Mucosa of gallbladder (tissue), 1 donor: ENCODE data around the gene LDB2. TPM values are rescaled to one million over a fixed set of nuclear protein-coding genes. Genes with fewer than 3 reads are reported as not detected.

Experiments
- DNase-seq: peaks from one replicate; pipeline ENCODE4 v3.0.0-alpha.2; 2020; ENCODE audit warnings: low spot score
- total RNA-seq: library from RNA; stranded (reverse); gene quantifications from one replicate; pipeline ENCODE4 v1.2.1, GENCODE V29; 2021
- donor health status: DM: no; HTN: no; CAD: no.

LDB2 gene
- total RNA-seq, 1 donor from 2014 or later: 16.9 TPM

DNA sequence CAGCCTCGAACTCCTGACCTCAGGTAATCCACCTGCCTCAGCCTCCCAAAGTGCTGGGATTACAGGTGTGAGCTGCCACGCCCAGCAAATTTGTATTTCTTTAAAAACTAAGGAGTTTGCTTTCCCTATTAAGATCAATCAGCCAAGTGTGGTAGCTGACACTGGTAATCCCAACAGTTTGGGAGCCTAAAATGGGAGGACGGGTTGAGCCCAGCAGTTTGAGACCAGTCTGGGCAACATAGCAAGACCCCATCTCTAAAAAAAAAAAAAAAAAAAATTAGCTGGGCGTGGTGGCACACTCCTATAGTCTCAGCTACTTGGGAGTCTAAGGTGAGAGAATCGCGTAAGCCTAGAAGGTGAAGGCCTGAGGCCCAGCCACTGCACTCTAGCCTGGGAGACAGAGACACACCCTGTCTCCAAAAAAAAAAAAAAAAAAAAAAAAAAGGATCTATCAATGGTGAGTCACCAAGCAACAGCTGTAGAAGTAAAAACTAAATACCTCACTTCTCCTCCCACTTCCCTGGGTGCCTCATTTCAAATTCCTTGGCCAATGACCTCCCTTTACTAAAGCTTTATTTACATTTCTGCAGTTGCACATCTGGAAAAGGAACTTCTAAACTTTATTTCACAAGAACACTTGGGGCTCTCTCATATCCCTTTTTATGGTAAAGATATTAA lies 54.5 kb downstream of the LDB2 start:
- DNase-seq: no peak

- no peak for DNase-seq
Observed at GRCh38 chr4:16838226-16838875, 60.1 kb downstream of the LDB2 start.

- no peak for DNase-seq
Observed at GRCh38 chr4:16837475-16837874, 61.0 kb downstream of the LDB2 start.

GRCh38 chr4:16836324-16836723 lies 62.1 kb downstream of the LDB2 start:
- no peak for DNase-seq

DNA sequence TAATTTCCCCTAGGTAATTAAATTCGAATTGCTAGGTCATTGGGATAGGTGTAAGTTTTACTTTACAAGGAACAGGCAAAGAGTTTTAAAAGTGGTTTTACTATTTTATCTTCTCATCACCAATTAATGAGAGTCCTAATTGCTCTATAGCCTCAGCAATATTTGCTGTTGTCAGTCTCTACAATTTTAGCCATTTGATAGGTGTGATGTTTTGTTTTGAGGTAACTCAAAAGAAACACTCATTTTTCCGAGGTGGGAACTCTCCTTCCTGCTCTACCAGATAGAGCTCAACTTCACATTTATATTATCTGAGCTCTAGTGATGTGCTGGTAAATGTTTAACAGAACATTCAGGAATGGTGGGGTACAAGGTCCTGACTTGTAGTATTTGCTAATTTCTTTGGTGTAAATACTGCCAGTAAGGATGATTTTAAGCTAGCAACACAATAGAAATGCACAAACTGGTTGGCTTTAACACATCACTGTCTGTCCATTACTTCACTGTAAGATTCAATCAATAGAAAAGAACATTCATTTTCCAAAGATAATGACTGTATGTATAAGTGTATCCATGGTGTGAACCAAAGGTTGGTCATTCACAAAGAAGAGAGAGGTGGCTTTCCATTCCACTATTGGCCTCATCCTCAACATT lies 62.7 kb downstream of the LDB2 start:
- no peak for DNase-seq

DNA sequence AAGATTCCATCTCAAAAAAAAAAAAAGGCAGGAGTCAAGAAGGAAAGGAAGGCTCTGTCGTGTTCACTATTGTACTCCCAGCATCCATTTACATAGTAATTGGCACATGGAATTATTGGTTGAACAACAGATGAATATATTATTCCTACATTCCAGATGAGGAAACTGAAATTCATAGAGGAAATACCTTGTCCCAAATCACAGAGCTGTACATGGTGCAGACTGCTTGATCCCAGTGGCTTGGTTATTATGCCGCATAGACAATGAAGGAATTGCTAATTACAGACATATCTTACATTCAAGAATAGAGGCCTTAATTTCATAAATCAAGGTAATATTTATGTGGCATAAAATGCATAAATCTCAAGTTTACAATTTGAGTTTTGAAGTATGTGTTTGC lies 63.6 kb downstream of the LDB2 start:
- DNase-seq: no peak

DNA sequence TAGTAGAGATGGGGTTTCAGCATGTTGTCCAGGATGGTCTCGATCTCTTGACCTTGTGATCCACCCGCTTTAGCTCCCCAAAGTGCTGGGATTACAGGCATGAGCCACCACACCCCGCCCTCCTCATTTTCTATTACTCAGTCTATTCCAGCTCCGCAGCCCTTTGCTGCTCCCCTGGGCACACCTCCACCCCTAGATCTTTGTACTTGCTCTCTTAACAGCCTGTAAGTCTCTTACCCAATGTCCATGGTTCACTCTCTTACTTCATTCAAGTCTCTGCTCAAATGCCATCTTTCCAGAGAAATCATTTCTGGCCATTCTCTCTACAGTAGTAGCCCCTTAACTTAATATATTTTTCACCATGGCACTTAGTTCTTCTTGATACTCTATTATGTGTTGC lies 64.7 kb downstream of the LDB2 start:
- DNase-seq: no peak

DNA sequence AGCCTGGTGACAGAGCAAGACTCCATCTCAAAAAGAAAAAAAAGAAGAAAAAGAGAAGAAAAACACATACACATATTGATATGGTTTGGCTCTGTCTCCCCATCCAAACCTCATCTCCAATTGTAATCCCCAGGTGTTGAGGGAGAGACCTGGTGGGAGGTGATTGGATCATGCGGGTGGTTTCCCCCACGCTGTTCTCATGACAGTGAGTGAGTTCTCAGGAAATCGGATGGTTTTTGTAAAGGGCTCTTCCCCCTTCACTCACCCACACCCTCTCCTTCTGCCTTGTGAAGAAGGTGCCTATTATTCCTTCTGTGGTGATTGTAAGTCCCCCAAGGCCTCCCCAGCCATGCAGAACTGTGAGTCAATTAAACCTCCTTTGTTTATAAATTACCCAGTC lies 68.4 kb downstream of the LDB2 start:
- DNase-seq: no peak

DNA sequence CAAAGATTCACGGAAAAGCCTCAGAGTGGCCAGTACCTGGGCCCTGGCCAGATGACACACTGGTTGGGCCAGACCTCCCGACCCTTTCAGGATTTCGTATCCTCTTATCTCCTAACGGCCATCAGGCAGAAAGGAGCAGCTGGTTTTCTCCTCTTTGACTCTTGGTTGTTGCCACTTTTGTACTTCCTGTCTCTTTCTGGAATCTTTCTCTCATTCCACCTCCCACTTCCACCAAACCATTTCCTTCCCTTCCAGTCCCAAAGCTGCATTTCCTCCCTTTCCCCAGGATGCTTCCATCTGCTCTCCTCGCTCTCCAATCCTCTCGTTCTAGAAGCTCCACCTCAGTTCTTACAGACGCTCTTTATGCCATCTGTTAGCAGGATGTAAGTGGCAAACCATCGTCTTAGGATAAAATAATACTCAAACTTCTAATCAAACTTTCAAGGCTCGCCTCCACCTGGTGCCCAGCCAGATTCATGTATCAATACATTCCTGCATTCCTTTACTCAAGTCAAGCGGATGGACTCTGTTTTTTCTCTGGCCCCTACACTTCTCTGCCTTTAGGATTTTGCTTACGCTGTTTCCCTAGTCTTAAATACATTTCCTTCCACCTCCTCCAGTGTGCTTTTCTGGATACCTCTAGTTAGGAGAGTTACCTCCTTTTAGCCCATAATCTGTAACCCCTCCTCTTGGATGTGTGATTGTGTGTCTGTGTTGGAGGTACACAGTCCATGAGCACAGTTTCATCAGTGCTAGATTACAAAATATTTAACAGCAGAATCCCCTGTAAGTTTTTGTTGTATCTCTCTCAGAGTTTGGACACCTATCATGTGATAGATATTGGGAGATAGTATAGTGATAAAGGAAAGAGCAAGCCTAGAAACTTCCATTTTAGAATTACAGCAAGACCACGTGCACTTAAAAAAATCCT lies 70.4 kb downstream of the LDB2 start:
- DNase-seq: no peak

GRCh38 chr4:16827045-16827444 lies 71.4 kb downstream of the LDB2 start:
- no peak for DNase-seq

DNA sequence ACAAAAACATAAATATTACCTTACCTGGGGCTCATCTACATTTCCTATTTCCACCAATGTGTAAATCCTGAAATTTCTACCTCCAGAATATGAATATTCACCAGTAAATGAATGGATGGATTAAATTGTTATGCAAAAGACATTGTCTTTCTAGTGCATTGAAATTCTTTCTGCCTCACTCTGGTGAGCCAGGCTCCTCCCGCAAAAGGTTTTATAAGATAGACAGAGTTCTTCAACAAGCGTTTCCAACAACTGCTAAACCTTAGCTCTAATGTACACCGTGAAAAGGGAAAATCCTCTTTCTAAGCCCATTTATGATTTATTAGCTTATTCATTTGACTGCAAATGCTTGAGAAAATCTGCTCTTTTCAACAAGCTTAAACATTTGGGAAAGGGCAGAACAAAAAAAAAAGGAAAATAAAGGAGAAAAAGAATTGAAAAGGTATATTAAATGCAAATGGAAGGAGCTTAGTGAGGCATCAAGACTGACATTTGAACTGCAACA lies 72.0 kb downstream of the LDB2 start:
- DNase-seq: no peak

- DNase-seq: no peak
Observed at GRCh38 chr4:16824278-16824806, 74.1 kb downstream of the LDB2 start.

DNA sequence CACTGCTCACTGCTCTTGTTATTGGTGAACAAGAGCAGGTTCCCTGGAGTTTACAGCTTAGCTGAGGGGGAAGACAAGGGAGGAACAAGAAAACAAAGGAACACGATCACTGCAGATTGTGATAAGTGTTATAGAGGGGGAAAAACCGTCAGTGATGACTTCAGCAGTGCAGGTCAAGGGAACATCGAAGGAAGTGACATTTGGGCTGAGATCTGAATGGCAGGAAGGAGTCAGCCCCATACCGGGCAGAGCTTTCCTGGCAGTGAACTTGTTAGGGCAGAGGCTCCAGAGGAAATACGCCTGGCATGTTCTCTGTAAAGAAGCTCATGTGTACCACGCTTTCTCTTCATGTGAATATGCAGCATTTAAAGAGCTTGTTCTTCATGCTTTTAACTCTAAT lies 78.1 kb downstream of the LDB2 start:
- no peak for DNase-seq

GRCh38 chr4:16819652-16820051 lies 78.8 kb downstream of the LDB2 start:
- no peak for DNase-seq

DNA sequence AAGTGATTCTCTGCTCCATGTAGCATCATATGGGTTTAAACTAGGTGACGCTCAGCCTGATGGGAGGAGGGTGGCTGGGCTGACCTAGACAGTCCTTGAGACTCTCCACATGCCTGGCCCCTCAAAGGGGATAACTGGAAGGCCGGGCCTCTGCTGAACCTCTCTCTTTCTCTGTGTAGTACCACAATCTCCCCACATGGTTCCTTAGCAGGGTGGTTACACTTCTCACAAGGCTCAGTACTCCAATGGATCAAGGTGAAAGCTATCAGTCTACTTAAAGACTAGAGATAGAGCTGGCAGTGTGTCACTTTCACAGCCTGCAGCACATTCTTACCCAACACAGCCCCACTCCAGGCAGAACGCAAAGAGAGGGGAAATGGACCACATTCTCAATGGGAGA lies 80.4 kb downstream of the LDB2 start:
- DNase-seq: no peak

GRCh38 chr4:16817286-16817685 lies 81.2 kb downstream of the LDB2 start:
- no peak for DNase-seq

- DNase-seq: no peak
Observed at GRCh38 chr4:16814361-16814760, 84.1 kb downstream of the LDB2 start.

DNA sequence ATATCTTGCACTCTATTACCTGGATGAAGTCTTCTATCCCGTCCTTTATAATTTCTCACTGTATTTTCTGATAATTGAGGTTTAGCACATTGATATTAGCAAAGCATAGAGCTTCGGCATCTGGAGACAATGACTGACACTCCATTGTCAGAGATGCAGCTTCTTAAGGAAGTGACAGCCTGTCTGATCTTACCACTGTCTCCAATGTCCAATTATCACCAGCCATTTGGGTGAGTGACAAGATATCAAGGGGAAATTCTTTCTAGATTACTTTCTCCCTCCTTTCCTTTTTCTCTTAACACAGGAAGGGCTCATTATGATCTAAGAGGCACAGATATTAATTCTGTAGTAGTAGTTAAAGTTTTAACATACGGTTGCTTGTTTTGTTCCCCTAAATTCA lies 86.4 kb downstream of the LDB2 start:
- DNase-seq: no peak

DNA sequence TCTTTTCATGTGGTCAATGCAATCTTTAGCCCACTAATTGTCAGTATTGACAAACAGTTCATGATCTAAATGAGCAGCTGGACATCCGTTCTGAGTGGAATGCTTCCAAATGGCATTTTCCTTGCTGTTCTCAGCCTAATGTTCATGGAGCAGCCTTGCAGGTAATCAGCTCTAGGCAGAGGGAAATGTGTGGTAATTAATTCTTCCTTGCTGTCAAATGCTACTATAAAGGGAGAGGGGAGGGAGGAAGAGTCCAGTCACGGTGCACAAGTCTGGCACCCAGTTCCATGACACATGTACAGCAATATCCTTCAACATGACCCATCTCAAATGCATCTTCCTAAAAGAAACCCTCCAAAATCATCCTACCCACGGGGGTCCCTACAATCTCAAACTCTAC lies 88.5 kb downstream of the LDB2 start:
- no peak for DNase-seq

- no peak for DNase-seq
Observed at GRCh38 chr4:16809064-16809463, 89.4 kb downstream of the LDB2 start.

DNA sequence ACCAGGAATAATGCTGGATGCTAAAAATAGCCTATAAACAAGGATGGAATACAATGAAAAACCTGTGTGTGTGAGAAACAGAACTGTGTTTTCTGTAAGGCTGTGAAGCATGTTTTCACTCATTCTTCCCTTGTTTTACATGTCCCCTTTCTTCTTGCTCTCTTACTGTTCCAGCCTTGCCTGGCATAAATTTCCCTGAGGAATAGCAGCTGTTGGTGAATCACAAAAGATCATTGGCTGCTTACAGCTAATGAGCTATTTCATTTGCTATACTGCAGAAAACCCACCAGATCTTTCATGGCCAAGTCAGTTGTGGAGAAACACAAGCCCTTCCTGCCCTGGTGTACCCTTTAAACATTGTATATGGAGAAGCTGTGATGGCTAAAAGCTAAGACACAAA lies 91.1 kb downstream of the LDB2 start:
- DNase-seq: no peak

- DNase-seq: no peak
Observed at GRCh38 chr4:16804581-16804980, 93.9 kb downstream of the LDB2 start.
